ENCODE results near the gene UBTFL1. TPM values are rescaled to one million over a fixed set of nuclear protein-coding genes. Genes with fewer than 3 reads are reported as not detected.

UBTFL1 gene
- total and polyA plus RNA-seq, 2 of the 8 experiments (the other 6 are each of a cell fraction or from before 2014, with no cell fraction given): not detected

- Histone ChIP-seq H3K56ac (replicated peaks; ENCODE audit: insufficient read length, low read depth, low read length) (no peak overlapping the region), H3K4me3 (ENCODE audit: extremely low read depth in 1 of 4, insufficient read depth in 2 of 4, low read depth in 3 of 4, low read length in 4 of 4) (no peak overlapping the region), H2BK12ac (ENCODE audit: low read depth, low read length) (no peak overlapping the region), H3K27me3 (replicated peaks in 1 of 4; ENCODE audit: control insufficient read depth in 3 of 4, extremely low read depth in 1 of 4, insufficient read depth in 3 of 4, low read length in 3 of 4) (no peaks in the 10 kb centered on the region), H3K4me1 (replicated peaks in 1 of 4; ENCODE audit: control insufficient read depth in 3 of 4, insufficient read depth in 4 of 4, low read length in 3 of 4) (no peaks in the 10 kb centered on the region), H3K9ac (replicated peaks in 1 of 4; ENCODE audit: extremely low read depth in 1 of 4, low read depth in 3 of 4, low read length in 3 of 4) (no peak overlapping the region), H3K27ac (ENCODE audit: low read depth, low read length) (no peak overlapping the region), H3K18ac (ENCODE audit: extremely low read depth, low read length) (no peak overlapping the region), H3K9me3 (ENCODE audit: insufficient read depth in 2 of 2, low read depth in 1 of 2, low read length in 1 of 2) (no peaks in the 10 kb centered on the region), H2BK5ac (ENCODE audit: low read depth, low read length) (no peak overlapping the region), H3K79me1 (ENCODE audit: low read depth, low read length) (no peaks in the 10 kb centered on the region), H4K5ac (ENCODE audit: insufficient read length, low read depth, low read length) (no peak overlapping the region), H4K20me1 (replicated peaks in 1 of 2; ENCODE audit: control insufficient read depth in 1 of 2, insufficient read depth in 2 of 2, low read length in 2 of 2) (no peaks in the 10 kb centered on the region), H4K91ac (replicated peaks; ENCODE audit: insufficient read length, low read length) (no peak overlapping the region), H2BK20ac (ENCODE audit: low read length) (no peak overlapping the region), H2AK5ac (ENCODE audit: low read depth, low read length) (no peak overlapping the region), H3K36me3 (ENCODE audit: control insufficient read depth in 2 of 4, insufficient read depth in 4 of 4, low read length in 3 of 4) (no peaks in the 10 kb centered on the region), H4K8ac (ENCODE audit: extremely low read depth, insufficient read depth, low read length) (no peak overlapping the region), H3K4me2 (ENCODE audit: insufficient read depth in 1 of 2, low read depth in 2 of 2, low read length in 2 of 2) (no peak overlapping the region), H2AFZ (ENCODE audit: low read length) (no peak overlapping the region), H3K79me2 (ENCODE audit: control insufficient read depth in 1 of 2, insufficient read depth in 2 of 2, low read length in 2 of 2) (no peaks in the 10 kb centered on the region), H3K4ac (replicated peaks; ENCODE audit: insufficient read length, low read depth, low read length) (no peak overlapping the region), H3K23ac (ENCODE audit: insufficient read length) (no peak overlapping the region), H2BK15ac (ENCODE audit: low read length) (no peak overlapping the region), H3K14ac (ENCODE audit: insufficient read length) (no peak overlapping the region), H3K23me2 (ENCODE audit: low read depth, low read length) (no peaks in the 10 kb centered on the region), H2BK120ac (replicated peaks; ENCODE audit: low read depth, low read length) (no peak overlapping the region)
- FAIRE-seq (no peak), DNase-seq (ENCODE audit: low read depth in 1 of 2, low spot score in 2 of 2) (no peak)
- POLR2A ChIA-PET (ENCODE audit: partially characterized antibody): no interaction called here
- CTCF ChIA-PET (ENCODE audit: partially characterized antibody): no interaction called here
- TF ChIP-seq CHD2 (IDR thresholded peaks at IDR 0.05; ENCODE audit: low read length) (no peak), RFX5 (IDR thresholded peaks at IDR 0.05; ENCODE audit: borderline replicate concordance, low read depth, low read length) (no peak), BCL11A (IDR thresholded peaks at IDR 0.05; ENCODE audit: low read depth in 2 of 2, low read length in 2 of 2) (no peak), KDM4A (IDR thresholded peaks at IDR 0.05; ENCODE audit: low read depth, low read length, severe bottlenecking) (no peak), MAX (IDR thresholded peaks at IDR 0.05) (no peak)
- WGBS, 2 experiments (ENCODE audit: extremely low coverage in 1 of 2, insufficient coverage in 1 of 2, insufficient read length in 1 of 2, insufficient replicate concordance in 2 of 2, low coverage in 1 of 2, low lambda C conversion rate in 2 of 2, missing lambda C conversion rate in 1 of 2): 74% methylated on average over 3 of the region's 3 CpGs; no CpG with 5 or more reads in 1 of the 2 experiments
Measured at GRCh38 chr11:90124946-90125345, 39.2 kb downstream of the UBTFL1 start.
